Osteoblast (primary cell): Measurements from ENCODE around the gene LATS1. TPM values are rescaled to one million over a fixed set of nuclear protein-coding genes. Genes with fewer than 3 reads are reported as not detected.

Experiments
- DNase-seq: peaks from one replicate; pipeline ENCODE4 v3.0.0; 2011; ENCODE audit warnings: low spot score, mixed read lengths; ENCODE audit not compliant: insufficient read length; ENCODE audit errors: missing footprints
- H2AFZ ChIP-seq: 2 replicates; pipeline ENCODE4 v1.6.0; 2011; ENCODE audit warnings: mild to moderate bottlenecking, low read length
- H3K27ac ChIP-seq: 2 replicates; pipeline ENCODE4 v1.5.1; 2011; ENCODE audit warnings: mild to moderate bottlenecking, low read depth, low read length, moderate library complexity
- H3K27me3 ChIP-seq: 2 replicates; pipeline ENCODE4 v1.6.0; 2012; ENCODE audit warnings: mild to moderate bottlenecking, control low read depth, inconsistent platforms, low read length, moderate library complexity; ENCODE audit not compliant: insufficient read depth
- H3K36me3 ChIP-seq: 2 replicates; pipeline ENCODE4 v1.5.1; 2011; ENCODE audit warnings: mild to moderate bottlenecking, low read length, control low read depth, moderate library complexity; ENCODE audit not compliant: insufficient read depth
- H3K4me1 ChIP-seq: 2 replicates; pipeline ENCODE4 v1.5.1; 2011; ENCODE audit warnings: mild to moderate bottlenecking, low read length, control low read depth, moderate library complexity; ENCODE audit not compliant: insufficient read depth
- H3K4me2 ChIP-seq: 2 replicates; pipeline ENCODE4 v1.6.0; 2011; ENCODE audit warnings: mild to moderate bottlenecking, low read length; ENCODE audit not compliant: insufficient read depth
- H3K4me3 ChIP-seq: fragments of 200-600 bp; sonication (generic); 3 replicates; pipeline ENCODE4 v1.5.1; 2012; ENCODE audit warnings: mild to moderate bottlenecking, low read length, inconsistent platforms; ENCODE audit not compliant: insufficient read depth
- H3K79me2 ChIP-seq: 2 replicates; pipeline ENCODE4 v1.6.0; 2012; ENCODE audit warnings: mild to moderate bottlenecking, low read length, control low read depth, inconsistent platforms; ENCODE audit not compliant: insufficient read depth
- H3K9me3 ChIP-seq: 2 replicates; pipeline ENCODE4 v1.5.1; 2011; ENCODE audit warnings: low read depth, low read length, control low read depth
- H4K20me1 ChIP-seq: 2 replicates; pipeline ENCODE4 v1.6.0; 2012; ENCODE audit warnings: mild to moderate bottlenecking, low read length, control low read depth; ENCODE audit not compliant: insufficient read depth
- CTCF ChIP-seq: IDR thresholded peaks from 2 replicates; pipeline ENCODE4 v1.5.1; 2011; ENCODE audit warnings: mild to moderate bottlenecking, low read depth, low read length, moderate library complexity; ENCODE audit errors: extremely low read depth
- total RNA-seq: library from RNA; depleted of rRNA; stranded (reverse); fragments of >200 nt; gene quantifications from 2 replicates; pipeline ENCODE4 v1.2.3, GENCODE V29; 2012

Gene LATS1
- total RNA-seq, 1 donor = 25.0 TPM

GRCh38 chr6:149646599-149646998 lies 71.3 kb downstream of the LATS1 start:
- Histone ChIP-seq H3K4me3 (peak overlapping the region; percentile 99), H3K27ac (no peak overlapping the region), H3K27me3 (no peaks in the 10 kb centered on the region), H3K9me3 (no peaks in the 10 kb centered on the region), H4K20me1 (peaks cover 5% of the 10 kb centered on the region), H3K79me2 (peaks cover 62% of the 10 kb centered on the region), H3K4me2 (peak overlapping the region; percentile 98), H3K4me1 (peaks cover 16% of the 10 kb centered on the region), H3K36me3 (no peaks in the 10 kb centered on the region), H2AFZ (no peak overlapping the region)
- TF ChIP-seq CTCF = no peak
- no peak for DNase-seq

DNA sequence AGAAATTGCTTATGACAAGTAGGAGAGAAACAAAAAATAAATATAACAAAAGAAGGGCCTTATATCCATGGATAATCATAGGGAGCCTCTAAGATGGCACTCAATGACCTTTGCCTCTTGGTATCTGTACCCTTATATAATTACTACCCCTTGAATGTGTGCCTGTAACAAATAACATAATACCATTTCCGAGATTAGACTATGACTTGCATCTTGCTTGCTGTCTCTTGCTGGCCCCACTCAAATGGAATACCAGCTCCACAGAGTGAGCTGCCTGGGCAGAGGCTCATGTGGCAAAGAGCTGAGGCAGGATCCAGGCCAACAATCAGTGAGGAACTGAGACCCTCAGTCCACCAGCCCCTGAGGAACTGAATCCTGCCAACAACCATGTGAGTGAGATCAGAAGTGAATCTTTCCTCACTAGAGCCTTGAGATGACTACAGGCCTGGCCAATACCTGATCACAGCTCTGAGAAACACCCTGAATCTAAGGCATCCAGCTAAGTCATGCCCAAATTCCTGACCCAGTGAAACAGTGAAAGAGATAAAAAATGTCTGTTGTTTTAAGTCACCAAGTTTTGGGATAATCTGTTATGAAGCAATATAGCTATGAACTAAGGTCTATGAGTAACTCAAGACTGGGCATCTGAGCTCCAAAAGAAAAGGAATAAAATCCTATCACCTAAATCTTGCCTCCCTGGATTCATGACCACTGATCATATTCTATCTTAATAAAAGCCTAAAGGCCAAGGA lies 74.9 kb downstream of the LATS1 start:
- Histone ChIP-seq H3K9me3 (no peaks in the 10 kb centered on the region), H4K20me1 (peaks cover 7% of the 10 kb centered on the region)

DNA sequence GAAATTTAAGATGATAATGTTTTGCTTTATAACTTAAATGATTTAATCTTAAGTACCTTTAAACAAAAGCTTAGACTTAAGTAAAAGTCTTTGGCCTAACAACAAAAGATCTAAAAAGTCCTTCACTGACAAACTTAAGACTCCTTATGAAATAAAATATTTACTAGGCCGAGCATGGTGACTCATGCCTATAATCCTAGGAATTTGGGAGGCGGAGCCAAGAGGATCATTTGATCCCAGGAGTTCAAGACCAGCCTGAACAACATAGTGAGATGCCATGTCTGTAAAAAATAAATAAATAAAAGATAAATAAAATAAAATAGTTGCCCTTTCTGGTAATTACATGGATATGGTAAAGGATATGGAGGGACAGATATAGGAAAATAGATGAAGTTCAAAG lies 81.8 kb downstream of the LATS1 start:
- Histone ChIP-seq H3K9me3 (no peaks in the 10 kb centered on the region), H3K4me1 (peaks cover 2% of the 10 kb centered on the region), H3K36me3 (peaks cover 4% of the 10 kb centered on the region), H3K4me3 (no peak overlapping the region), H4K20me1 (no peaks in the 10 kb centered on the region), H2AFZ (no peak overlapping the region), H3K79me2 (peaks cover 19% of the 10 kb centered on the region), H3K4me2 (no peak overlapping the region), H3K27ac (no peak overlapping the region), H3K27me3 (no peaks in the 10 kb centered on the region)
- no peak for DNase-seq
- no peak for TF ChIP-seq CTCF

More for the DNA sequence above, 74.9 kb downstream of the LATS1 start:
- peaks cover 74% of the 10 kb centered on the region for H3K79me2 ChIP-seq
- H2AFZ ChIP-seq = peak overlapping the region; percentile 25
- H3K27me3 ChIP-seq = no peaks in the 10 kb centered on the region
- TF ChIP-seq CTCF = no peak
- H3K4me3 ChIP-seq = no peak overlapping the region
- DNase-seq = no peak
- peak overlapping the region; percentile 26 for H3K4me2 ChIP-seq
- peaks cover 13% of the 10 kb centered on the region for H3K4me1 ChIP-seq
- H3K27ac ChIP-seq = peak overlapping the region; percentile 44
- no peaks in the 10 kb centered on the region for H3K36me3 ChIP-seq

GRCh38 chr6:149634315-149634714 lies 83.6 kb downstream of the LATS1 start:
- Histone ChIP-seq H3K4me1 (peaks cover 2% of the 10 kb centered on the region), H2AFZ (no peak overlapping the region), H3K79me2 (peaks cover 10% of the 10 kb centered on the region), H3K4me3 (no peak overlapping the region), H3K9me3 (no peaks in the 10 kb centered on the region), H4K20me1 (no peaks in the 10 kb centered on the region), H3K27me3 (no peaks in the 10 kb centered on the region), H3K36me3 (peaks cover 4% of the 10 kb centered on the region), H3K27ac (no peak overlapping the region), H3K4me2 (no peak overlapping the region)
- no peak for DNase-seq
- TF ChIP-seq CTCF = no peak
